H1 (cell line): ENCODE measurements around the gene SLC25A34.

ENCODE experiments used
- BACH1 ChIP-seq: IDR thresholded peaks from 2 replicates; pipeline ENCODE4 v1.6.1; 2012; ENCODE audit warnings: low read length, improper control_type of control experiment
- BRCA1 ChIP-seq: IDR thresholded peaks from 2 replicates; pipeline ENCODE4 v1.6.1; 2012; ENCODE audit warnings: low read depth, low read length, improper control_type of control experiment
- CBX8 ChIP-seq: fragments of 300-800, 300-1000 bp; sonication (generic); IDR thresholded peaks from 2 replicates; pipeline ENCODE4 v1.7.1; 2016; ENCODE audit warnings: low read depth, low read length, borderline replicate concordance
- CTCF ChIP-seq, 3 experiments: IDR thresholded peaks; 1 replicate in 2 of 3; 2 replicates in 1 of 3; pipeline versions ENCODE4 v1.5.1 to v1.6.1; 2011; ENCODE audit warnings: low read length in 3 of 3, mild to moderate bottlenecking in 3 of 3, inconsistent platforms in 2 of 3, low read depth in 1 of 3, moderate library complexity in 1 of 3; ENCODE audit not compliant: insufficient read depth in 1 of 3; ENCODE audit errors: control extremely low read depth in 1 of 3
- EP300 ChIP-seq, 2 experiments: IDR thresholded peaks; 1 replicate in 1 of 2; 2 replicates in 1 of 2; pipeline ENCODE4 v1.6.1; 2011 to 2012; ENCODE audit warnings: low read depth in 2 of 2, low read length in 2 of 2, mild to moderate bottlenecking in 2 of 2, borderline replicate concordance in 1 of 2, inconsistent platforms in 1 of 2, moderate library complexity in 1 of 2
- EZH2 ChIP-seq: fragments of 200-600 bp; sonication (generic); IDR thresholded peaks from 2 replicates; pipeline ENCODE4 v1.7.1; 2012; ENCODE audit warnings: low read depth, mild to moderate bottlenecking, moderate library complexity, low read length, inconsistent platforms; ENCODE audit not compliant: severe bottlenecking
- JUN ChIP-seq: IDR thresholded peaks from 2 replicates; pipeline ENCODE4 v1.6.1; 2011; ENCODE audit warnings: low read depth, mild to moderate bottlenecking, improper control_type of control experiment, low read length
- MAFK ChIP-seq: IDR thresholded peaks from 2 replicates; pipeline ENCODE4 v1.6.1; 2012; ENCODE audit warnings: low read depth, mild to moderate bottlenecking, improper control_type of control experiment, low read length
- POLR2A ChIP-seq, 2 experiments: IDR thresholded peaks; 1 replicate in 1 of 2; 2 replicates in 1 of 2; pipeline ENCODE4 v1.6.1; 2011; ENCODE audit warnings: low read depth in 2 of 2, low read length in 2 of 2, mild to moderate bottlenecking in 2 of 2; ENCODE audit errors: control extremely low read depth in 1 of 2
- POU5F1 ChIP-seq: IDR thresholded peaks from 2 replicates; pipeline ENCODE4 v1.6.1; 2011; ENCODE audit warnings: low read depth, mild to moderate bottlenecking, low read length, moderate library complexity
- RAD21 ChIP-seq, 2 experiments: IDR thresholded peaks in 1 of 2; conservative IDR thresholded peaks in 1 of 2; 2 replicates each; pipeline ENCODE4 v1.6.1; 2011; ENCODE audit warnings: low read depth in 2 of 2, low read length in 2 of 2, improper control_type of control experiment in 1 of 2, inconsistent platforms in 1 of 2, mild to moderate bottlenecking in 1 of 2, moderate library complexity in 1 of 2
- RNF2 ChIP-seq: fragments of 200-900, 300-1000 bp; sonication (generic); IDR thresholded peaks from 2 replicates; pipeline ENCODE4 v1.7.1; 2016; ENCODE audit warnings: borderline replicate concordance, low read depth, mild to moderate bottlenecking, antibody characterized with exemption, low read length; ENCODE audit not compliant: poor library complexity, severe bottlenecking; ENCODE audit errors: missing control alignments
- SIRT6 ChIP-seq: IDR thresholded peaks from one replicate; pipeline ENCODE4 v1.7.1; 2012; ENCODE audit warnings: low read length, inconsistent platforms
- TEAD4 ChIP-seq: IDR thresholded peaks from 2 replicates; pipeline ENCODE4 v1.6.1; 2012; ENCODE audit warnings: low read depth, low read length, inconsistent platforms, mixed read lengths

GRCh38 chr1:15700508-15700907 is 35.5 kb upstream of the SLC25A34 start:
- TF ChIP-seq CTCF (IDR thresholded peaks at IDR 0.05; ENCODE audit: control extremely low read depth in 1 of 3, insufficient read depth in 1 of 3, low read depth in 1 of 3, low read length in 3 of 3) (no peak), RNF2 (no peak), RAD21 (IDR thresholded peaks at IDR 0.05 in 1 of 2, conservative IDR thresholded peaks at IDR 0.05 in 1 of 2; ENCODE audit: low read depth in 2 of 2, low read length in 2 of 2) (no peak), JUN (no peak), POLR2A (IDR thresholded peaks at IDR 0.05; ENCODE audit: control extremely low read depth in 1 of 2, low read depth in 2 of 2, low read length in 2 of 2) (no peak), POU5F1 (no peak), CBX8 (no peak), BRCA1 (no peak), BACH1 (no peak), TEAD4 (no peak), MAFK (no peak), SIRT6 (no peak), EP300 (IDR thresholded peaks at IDR 0.05; ENCODE audit: borderline replicate concordance in 1 of 2, low read depth in 2 of 2, low read length in 2 of 2) (no peak), EZH2 (no peak)
